DMS153 (cell line): ENCODE data around the gene TMEM43.
"Not testable (repeated sequence)": the region's sequence is repeated elsewhere in the genome, so short reads cannot be mapped to it uniquely, and the experiment has no call there.

Experiments used
- DNase-seq: peaks from one replicate; lab custom pipeline; 2025; lab: John Stamatoyannopoulos, UW

Gene TMEM43, protein sequence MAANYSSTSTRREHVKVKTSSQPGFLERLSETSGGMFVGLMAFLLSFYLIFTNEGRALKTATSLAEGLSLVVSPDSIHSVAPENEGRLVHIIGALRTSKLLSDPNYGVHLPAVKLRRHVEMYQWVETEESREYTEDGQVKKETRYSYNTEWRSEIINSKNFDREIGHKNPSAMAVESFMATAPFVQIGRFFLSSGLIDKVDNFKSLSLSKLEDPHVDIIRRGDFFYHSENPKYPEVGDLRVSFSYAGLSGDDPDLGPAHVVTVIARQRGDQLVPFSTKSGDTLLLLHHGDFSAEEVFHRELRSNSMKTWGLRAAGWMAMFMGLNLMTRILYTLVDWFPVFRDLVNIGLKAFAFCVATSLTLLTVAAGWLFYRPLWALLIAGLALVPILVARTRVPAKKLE

DNA sequence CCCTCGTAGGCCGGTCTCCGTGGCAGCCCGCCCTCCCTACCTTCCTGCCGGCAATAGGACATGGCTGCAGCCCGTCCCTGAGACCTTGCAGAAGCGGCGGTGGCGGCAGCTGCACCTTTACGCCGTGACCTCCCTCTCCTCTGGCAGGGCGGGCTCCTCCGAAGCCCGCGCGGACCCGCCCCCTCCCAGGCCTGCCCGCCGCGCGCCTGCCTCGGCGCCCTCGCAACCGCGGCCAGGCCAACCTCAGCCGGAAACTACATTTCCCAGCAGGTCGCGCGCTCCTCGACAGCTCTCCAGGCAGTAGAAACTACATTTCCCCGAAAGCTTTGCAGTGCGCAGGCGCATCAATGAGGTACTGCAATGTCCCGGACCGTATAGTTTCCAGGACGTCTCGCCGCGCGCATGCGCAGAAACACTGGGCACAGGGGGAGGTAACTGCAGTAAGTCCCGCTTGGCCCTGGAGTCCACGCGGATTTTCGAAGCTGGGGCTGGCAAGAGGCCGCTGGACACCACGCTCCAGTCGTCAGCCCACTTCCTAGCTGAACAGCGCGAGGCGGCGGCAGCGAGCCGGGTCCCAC, at the start of gene TMEM43, which contains the start of gene CHCHD4:
Gene TMEM43, plus strand, starts transcription at position 438 of the 578 bp plus-strand sequence. CDS start 142 bp downstream, outside the sequence.
Gene CHCHD4, minus strand, starts transcription at position 256 of the 578 bp plus-strand sequence. Its CDS starts 194 bp downstream, at position 62.
- DNase-seq: peak; percentile 91

DNA sequence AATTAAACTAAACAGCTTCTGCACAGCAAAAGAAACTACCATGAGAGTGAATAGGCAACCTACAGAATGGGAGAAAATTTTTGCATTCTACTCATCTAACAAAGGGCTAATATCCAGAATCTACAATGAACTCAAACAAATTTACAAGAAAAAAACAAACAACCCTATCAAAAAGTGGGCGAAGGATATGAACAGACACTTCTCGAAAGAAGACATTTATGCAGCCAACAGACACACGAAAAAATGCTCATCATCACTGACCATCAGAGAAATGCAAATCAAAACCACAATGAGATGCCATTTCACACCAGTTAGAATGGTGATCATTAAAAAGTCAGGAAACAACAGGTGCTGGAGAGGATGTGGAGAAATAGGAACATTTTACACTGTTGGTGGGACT, 49.6 kb upstream of the TMEM43 start:
- DNase-seq: not testable (repeated sequence)

DNA sequence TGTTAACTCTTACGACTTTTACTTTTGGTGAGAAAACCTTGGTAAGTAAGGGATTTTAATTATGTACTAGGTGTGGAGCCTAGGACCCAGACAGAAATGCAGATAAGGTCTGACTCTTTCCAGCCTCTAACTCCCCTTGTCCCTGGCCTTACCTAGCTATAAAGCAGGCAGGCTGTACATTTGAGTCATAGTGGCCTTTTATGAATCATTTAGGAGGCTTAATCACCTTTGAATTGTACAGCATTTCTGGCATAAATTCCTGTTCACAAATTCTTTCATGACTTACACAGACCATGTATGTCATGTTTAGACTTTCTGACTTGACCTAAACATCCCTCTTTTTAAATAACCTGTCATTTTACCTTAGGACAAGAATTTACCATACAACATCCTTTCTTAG, 47.5 kb upstream of the TMEM43 start:
- no peak for DNase-seq

GRCh38 chr3:14082108-14082657, 42.7 kb upstream of the TMEM43 start:
- no peak for DNase-seq

GRCh38 chr3:14087461-14087860, 37.4 kb upstream of the TMEM43 start:
- not testable (repeated sequence) for DNase-seq

GRCh38 chr3:14091959-14092358, 32.9 kb upstream of the TMEM43 start:
- DNase-seq: not testable (repeated sequence)

DNA sequence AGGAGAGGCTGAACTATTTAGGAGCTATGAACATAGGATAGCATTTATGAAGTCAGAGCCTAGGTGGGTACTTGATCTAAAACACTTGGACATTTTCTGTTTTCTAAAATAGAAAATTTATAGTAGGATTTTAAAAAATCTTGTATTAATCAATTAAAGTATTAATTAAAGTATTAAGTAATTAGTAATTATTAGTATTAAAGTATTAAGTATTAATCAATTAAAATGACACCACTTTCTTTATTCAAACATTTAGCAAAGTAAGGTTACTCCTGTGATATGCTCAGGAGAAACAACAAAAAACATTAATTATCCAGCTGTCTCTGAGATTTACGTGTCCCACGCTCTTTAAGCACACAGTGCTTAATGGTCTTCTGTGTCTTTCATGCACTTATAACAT, 32.4 kb upstream of the TMEM43 start:
- DNase-seq: no peak

DNA sequence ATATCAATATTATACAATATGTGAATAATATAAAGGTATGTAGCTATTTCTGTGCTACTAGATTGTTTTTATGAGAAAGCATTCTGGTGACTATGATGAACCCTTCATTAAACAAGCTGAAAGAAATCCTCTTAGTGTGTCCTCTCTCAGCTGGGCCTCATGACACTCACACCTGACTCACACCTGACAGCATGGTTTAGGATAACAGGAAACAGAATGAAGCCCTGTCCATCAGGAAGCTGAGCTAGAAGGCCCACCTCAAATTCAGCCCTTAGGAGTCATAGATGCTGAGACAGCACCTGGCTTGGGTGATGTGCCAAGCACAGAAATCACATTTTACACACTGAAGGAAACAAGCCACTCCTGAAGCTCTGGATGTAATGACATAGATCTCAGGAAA, 31.0 kb upstream of the TMEM43 start:
- DNase-seq: peak; percentile 15

- no peak for DNase-seq
Observed at GRCh38 chr3:14096742-14097141, 28.1 kb upstream of the TMEM43 start.

DNA sequence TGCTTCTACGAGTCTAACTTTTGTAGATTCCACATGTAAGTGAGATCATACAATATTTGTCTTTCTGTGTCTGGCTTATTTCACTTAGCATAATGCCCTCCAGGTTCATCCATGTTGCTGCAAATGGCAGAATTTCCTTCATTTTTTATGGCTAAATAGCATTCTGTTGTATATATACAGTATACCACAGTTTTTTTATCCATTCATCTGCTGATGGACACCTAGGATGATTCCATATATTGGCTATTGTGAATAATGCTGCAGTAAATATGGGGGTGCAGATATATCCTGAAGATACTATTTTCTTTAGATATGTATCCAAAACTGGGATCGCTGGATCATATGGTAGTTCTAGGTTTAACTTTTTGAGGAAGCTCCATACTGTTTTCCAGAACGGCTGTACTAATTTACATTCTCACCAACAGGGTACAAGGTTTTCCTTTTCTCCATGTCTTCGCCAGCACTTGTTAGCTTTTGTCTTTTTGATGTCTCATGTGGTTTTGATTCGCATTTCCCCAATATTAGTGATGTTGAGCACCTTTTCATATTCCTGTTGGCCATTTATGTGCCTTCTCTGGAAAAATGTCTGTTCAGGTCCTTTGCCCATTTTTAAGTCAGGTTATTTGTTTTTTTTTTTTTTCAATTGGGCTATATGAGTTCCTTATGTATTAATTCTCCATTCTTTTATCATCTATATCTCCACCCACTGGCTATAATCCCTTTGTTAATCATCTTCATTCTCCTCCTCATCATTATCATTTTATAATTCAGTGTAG, 27.0 kb upstream of the TMEM43 start:
- DNase-seq: no peak

DNA sequence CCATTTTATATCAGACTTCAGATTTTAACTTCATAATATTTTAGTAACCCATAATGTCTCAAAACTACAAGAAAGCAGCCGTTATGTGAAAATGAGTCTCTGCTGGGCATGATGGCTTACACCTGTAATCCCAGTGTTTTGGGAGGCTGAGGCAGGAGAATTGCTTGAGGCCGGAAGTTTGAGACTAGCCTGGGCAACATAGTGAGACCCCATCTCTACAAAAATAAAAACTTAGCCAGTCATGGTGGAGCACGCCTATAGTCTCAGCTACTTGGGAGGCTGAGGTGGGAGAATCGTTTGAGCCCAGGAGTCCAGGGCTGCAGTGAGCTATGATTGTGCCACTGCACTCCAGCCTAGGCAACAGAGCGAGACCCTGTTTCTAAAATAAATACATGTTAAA, 15.0 kb upstream of the TMEM43 start:
- not testable (repeated sequence) for DNase-seq

GRCh38 chr3:14110699-14111098, 14.2 kb upstream of the TMEM43 start:
- no peak for DNase-seq

GRCh38 chr3:14113965-14114635, 10.8 kb upstream of the TMEM43 start:
- DNase-seq: no peak

DNA sequence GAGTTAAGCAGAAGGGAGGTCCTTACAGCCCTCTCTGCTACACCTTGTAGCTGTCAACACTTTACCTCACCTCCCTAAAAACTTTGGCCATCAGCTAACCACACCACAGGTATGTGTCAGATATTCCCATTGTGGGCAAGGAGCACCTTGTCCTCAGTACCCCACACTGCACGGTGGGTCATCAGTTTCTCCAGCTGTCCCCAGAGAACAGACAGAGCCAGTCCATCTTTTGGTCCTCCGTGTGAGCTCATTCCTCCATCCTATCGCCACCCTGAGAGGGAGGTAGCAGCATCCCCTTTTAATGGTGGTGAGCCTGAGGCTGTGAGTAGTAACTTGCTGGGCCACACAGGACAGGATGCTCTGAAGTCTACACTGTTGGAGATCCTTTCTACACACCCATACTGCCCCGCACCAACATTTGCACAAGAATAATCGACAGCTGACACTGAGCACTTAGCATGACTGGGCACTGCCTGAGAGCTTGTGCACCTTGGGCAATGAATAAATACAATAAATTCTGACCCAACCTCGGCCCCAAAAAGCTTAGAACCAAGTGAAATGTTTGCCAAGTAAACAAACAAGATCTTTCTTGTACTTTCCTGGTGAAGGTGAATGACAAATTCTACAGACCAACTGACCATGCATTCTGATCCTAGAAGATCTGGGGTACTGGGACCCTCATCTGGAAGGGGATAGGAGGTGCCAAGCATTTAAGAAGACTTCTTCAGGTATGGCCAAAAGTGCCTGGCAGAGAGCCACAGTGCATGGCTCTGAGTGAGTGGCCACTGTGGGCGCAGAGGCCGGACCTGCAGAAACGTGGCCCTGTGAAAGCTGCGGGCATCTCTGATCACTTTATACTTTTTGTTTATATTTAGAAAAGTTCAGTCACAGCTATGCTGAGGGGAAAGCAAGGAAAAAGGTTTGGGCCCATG, 7.1 kb upstream of the TMEM43 start:
- DNase-seq: no peak

DNA sequence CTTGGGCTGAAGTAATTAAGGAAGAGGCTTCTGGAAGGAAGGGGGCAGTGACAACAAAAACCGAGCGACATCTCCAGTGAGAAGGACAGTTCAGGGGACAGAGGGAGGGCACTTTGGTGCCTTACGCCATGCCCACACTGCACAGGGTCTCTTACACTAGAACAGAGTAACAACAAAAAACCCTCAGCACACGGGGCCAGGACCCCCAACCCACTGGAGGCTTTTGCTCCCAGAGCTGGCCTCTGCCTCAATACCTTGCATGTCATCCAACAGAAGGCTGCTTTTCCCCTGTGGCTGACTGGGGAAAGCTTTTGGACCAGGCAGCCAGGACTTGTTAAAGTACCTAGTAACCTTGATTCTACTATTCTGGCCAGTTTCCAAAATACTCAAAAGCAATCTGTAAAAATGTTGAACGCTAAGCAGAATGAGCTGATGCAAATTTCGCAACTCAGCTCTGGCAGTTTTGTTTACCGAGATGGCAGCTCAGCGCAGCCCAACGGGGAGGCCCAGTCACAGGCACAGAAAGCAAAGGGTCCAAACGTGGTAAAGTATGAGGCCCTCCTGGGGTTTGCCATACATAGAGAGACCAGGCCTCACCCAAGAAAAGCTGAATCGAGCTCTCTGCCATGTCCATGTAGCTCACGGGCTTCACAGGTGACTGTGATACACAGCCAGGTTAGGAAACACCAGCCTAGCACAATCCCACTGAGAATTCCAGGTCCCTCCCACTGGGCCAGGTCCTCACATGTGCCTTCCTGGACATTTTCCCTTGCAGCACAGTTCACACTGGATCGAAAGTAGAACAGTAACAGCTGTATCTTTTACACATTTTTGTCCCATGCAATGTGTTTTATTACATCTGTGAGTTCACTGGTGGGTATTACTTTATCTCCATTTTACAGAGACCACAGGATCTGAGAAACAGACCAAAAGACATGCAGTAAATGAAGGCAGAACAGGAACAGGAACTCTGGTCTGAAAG, 6.2 kb upstream of the TMEM43 start:
- DNase-seq: peak; percentile 15

DNA sequence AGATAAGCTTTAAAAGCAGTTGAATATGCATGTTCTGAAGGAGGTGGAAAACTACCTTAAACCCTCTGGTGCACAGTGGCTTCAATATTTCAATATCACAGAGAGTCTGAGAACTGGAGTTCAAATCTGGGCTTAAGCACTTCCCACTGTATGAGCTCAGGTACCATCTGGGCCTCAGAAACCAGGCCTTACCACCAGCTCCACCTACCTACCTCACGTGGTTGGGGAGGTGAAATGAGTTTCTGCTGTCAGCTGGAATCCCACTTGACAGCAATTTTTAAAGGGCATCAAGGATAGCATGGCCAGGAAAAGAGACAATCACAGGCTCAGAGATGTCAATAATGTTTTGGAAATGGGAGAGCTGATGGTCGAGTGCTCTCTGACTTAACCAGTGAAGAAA, 5.2 kb upstream of the TMEM43 start:
- DNase-seq: no peak

- DNase-seq: no peak
Observed at GRCh38 chr3:14120111-14120920, 4.5 kb upstream of the TMEM43 start.

DNA sequence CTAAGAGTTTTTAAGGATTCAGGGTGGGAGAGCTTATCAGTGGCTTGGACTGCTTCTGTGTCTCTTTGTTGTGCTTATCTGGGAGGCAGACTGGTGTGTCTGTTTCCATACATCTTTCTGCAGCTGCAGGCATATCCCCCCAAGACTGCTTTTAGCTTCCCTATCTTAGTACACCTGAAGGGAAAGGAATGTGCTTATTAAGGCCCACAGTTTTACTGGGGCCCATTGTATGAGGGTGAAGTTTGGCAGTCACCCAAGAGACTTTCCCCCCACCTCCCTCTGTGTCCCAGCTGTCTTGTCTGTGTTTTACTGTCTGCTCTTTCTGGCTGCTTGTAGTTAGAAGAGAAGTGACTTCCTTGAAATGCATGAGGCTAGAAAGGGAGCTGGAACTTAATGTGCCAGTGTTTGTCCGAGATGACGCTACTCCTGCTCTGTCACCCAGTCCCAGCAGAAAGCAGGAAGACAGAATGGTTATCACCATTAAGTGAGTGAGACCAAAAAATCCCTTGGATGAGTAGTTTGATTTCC, 3.9 kb upstream of the TMEM43 start:
- not testable (repeated sequence) for DNase-seq
